ENCODE results near the gene SCAMP5. TPM values are rescaled to one million over a fixed set of nuclear protein-coding genes. Genes with fewer than 3 reads are reported as not detected.
A peak's percentile ranks its signal among the peaks of the same experiment; 100 is the strongest.

SCAMP5 gene
- total and polyA plus RNA-seq, 2 of the 4 experiments (the other 2 are of a cell fraction) = 0.36 to 1.6 TPM

DNA sequence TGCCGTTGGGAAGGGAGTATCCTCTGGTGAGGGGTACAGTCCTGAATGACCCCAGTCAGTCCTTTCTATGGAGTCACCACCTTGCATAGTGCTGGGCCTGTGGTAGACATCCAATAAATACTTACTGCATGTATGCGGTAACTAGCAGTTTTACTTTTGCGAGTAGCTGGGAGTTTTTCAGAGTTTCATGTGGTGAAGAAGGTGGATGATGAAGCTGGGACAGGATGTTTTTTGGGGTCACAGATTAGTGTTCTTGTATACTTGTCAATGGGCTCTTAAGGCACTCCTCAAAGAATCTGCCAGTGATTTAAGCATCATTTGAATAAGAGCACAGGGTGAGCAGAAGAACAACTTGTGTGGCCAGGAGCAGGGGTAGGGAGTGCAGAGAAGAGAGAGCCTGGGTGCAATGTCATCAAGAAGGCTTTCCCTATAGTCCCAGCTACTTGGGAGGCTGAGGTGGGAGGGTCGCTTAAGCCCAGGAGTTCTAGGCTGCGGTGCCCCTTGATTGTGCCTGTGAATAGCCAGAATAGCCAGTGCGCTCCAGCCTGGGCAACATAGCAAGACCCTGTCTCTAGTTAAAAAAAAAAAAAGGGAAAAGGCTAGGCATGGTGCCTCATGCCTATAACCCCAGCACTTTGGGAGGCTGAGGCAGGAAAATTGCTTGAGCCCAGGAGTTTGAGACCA lies 50.1 kb downstream of the SCAMP5 start:
- H3K4me1 ChIP-seq (ENCODE audit: control insufficient read depth, insufficient read depth, low read length) = peaks cover 28% of the 10 kb centered on the region
- 80% methylated on average over 1 of the region's 6 CpGs; no CpG with 5 or more reads in 1 of the 2 experiments for WGBS, 2 experiments (ENCODE audit: extremely low coverage in 2 of 2, insufficient read length in 1 of 2)
- H2AK9ac ChIP-seq (replicated peaks; ENCODE audit: low read depth, low read length, poor library complexity) = no peak overlapping the region
- no TSS peak for BruUV-seq (replicated peaks)
- peaks cover 30% of the 10 kb centered on the region for H3K9me1 ChIP-seq (ENCODE audit: insufficient read depth, low read length)
- H3K79me1 ChIP-seq (ENCODE audit: low read depth in 1 of 2, low read length in 2 of 2) = peaks cover 0 to 24% of the 10 kb centered on the region in 2 experiments; a peak in 2 of 4 replicates
- TF ChIP-seq SMC3 (IDR thresholded peaks at IDR 0.05; ENCODE audit: low read depth, low read length) (no peak), CHD1 (IDR thresholded peaks at IDR 0.05; ENCODE audit: low read depth, low read length) (no peak), RCOR1 (IDR thresholded peaks at IDR 0.05; ENCODE audit: insufficient replicate concordance, low read length) (no peak), BHLHE40 (IDR thresholded peaks at IDR 0.05; ENCODE audit: low read depth, low read length) (no peak), CTCF (conservative IDR thresholded peaks at IDR 0.05; ENCODE audit: low read depth, low read length) (no peak), RFX5 (IDR thresholded peaks at IDR 0.05; ENCODE audit: low read depth, low read length) (no peak), ELK1 (IDR thresholded peaks at IDR 0.05; ENCODE audit: borderline replicate concordance, low read depth, low read length) (no peak)
- H3K4me2 ChIP-seq (ENCODE audit: low read depth, low read length) = no peak overlapping the region
- H4K5ac ChIP-seq (ENCODE audit: low read depth, low read length) = no peak overlapping the region
- H3K4me3 ChIP-seq (ENCODE audit: insufficient read depth, low read depth, low read length) = no peak overlapping the region
- no peaks in the 10 kb centered on the region for H3K27me3 ChIP-seq (ENCODE audit: control insufficient read depth, insufficient read depth, low read length)
- H3K56ac ChIP-seq (ENCODE audit: extremely low read depth, insufficient read depth, low read length) = no peak overlapping the region
- ATAC-seq (ENCODE audit: low read depth) = no peak
- peak overlapping the region; percentile 94; the same call in 1 of the 2 replicates for H2AK5ac ChIP-seq (ENCODE audit: low read depth, low read length)
- in situ Hi-C loops (cut with MboI; ENCODE audit: low sequenced_read_pairs) = no loop called here
- H2BK5ac ChIP-seq (ENCODE audit: low read depth, low read length, poor library complexity, severe bottlenecking) = no peak overlapping the region
- no peak overlapping the region for H2BK20ac ChIP-seq (ENCODE audit: low read depth, low read length)
- intact Hi-C loops (cut with micrococcal nuclease) = no loop called here
- H4K20me1 ChIP-seq (ENCODE audit: insufficient read depth, low read length) = peaks cover 10% of the 10 kb centered on the region
- H2BK15ac ChIP-seq (ENCODE audit: low read depth, low read length) = no peak overlapping the region
- H2AFZ ChIP-seq (replicated peaks; ENCODE audit: low read length, poor library complexity) = no peak overlapping the region
- POLR2A ChIA-PET (ENCODE audit: unreplicated experiment) = interaction anchor here (0.7 kb wide), 1 partner anchor 153 kb away, joined by 5 read pairs; no protein-coding TSS in a partner anchor
- no peak overlapping the region for H2BK120ac ChIP-seq (ENCODE audit: low read depth, low read length)
- no peak overlapping the region for H3K18ac ChIP-seq (ENCODE audit: low read depth, low read length)
- H3K27ac ChIP-seq (ENCODE audit: insufficient read depth, low read length) = no peak overlapping the region
- no peak overlapping the region for H3K23ac ChIP-seq (ENCODE audit: low read depth, low read length)
- H3K14ac ChIP-seq (replicated peaks; ENCODE audit: low read depth, low read length) = no peak overlapping the region
- no peaks in the 10 kb centered on the region; the same call in 1 of the 2 replicates for H3K36me3 ChIP-seq (ENCODE audit: control insufficient read depth, insufficient read depth, low read length)
- CTCF ChIA-PET = interaction anchor here (0.6 to 1.6 kb wide), 2 partner anchors 159 to 1656 kb away, joined by 3 to 5 read pairs; no protein-coding TSS in a partner anchor
- H3K9ac ChIP-seq (ENCODE audit: low read depth, low read length) = no peak overlapping the region
- DNase-seq = no peak
- H3K4ac ChIP-seq (ENCODE audit: low read depth, low read length) = 0 out of 2 replicates have a peak overlapping the region, but pooled peaks have one; percentile 8
- no peaks in the 10 kb centered on the region for H3K9me3 ChIP-seq (ENCODE audit: control insufficient read depth, insufficient read depth, low read length)
- H4K91ac ChIP-seq (ENCODE audit: insufficient read depth, low read depth, low read length) = no peak overlapping the region; the same call in 1 of the 2 replicates
- dilution Hi-C loops (cut with HindIII; ENCODE audit: low sequenced_read_pairs, unreplicated experiment) = no loop called here
- H4K8ac ChIP-seq (ENCODE audit: low read depth in 2 of 2, low read length in 2 of 2) = no peak overlapping the region
